Activated CD8-positive, alpha-beta memory T cell treated with anti-CD3 and anti-CD28 coated beads, Interleukin-2, amount 10 ng/mL, durations not matched to agents 7 days and 5 days (primary cell): ENCODE data around the gene B3GNT5. TPM values are rescaled to one million over a fixed set of nuclear protein-coding genes. Genes with fewer than 3 reads are reported as not detected.

ENCODE experiments used
- ATAC-seq: fragments of 150-1000 bp; cut with Tn5 transposase; one replicate; pipeline ENCODE4 v1.10.0; 2021; ENCODE audit warnings: moderate library complexity
- CTCF ChIA-PET: fragments of 350-600 bp; sonication (Branson Sonifier 250); formaldehyde crosslinking; loops from one replicate; lab custom pipeline; 2021; ENCODE audit warnings: antibody characterized with exemption; lab: Charles Lee
- DNase-seq: peaks from one replicate; pipeline ENCODE4 v3.0.0-alpha.2; 2020
- H3K27ac Mint-ChIP-seq: one replicate; pipeline ENCODE4 v1.8.0; 2021; ENCODE audit warnings: mild to moderate bottlenecking, mixed read lengths
- H3K27me3 Mint-ChIP-seq: one replicate; pipeline ENCODE4 v1.8.0; 2021; ENCODE audit warnings: mixed read lengths
- H3K36me3 Mint-ChIP-seq: one replicate; pipeline ENCODE4 v1.8.0; 2021; ENCODE audit warnings: mild to moderate bottlenecking, mixed read lengths
- H3K4me1 Mint-ChIP-seq: one replicate; pipeline ENCODE4 v1.8.0; 2021; ENCODE audit warnings: mixed read lengths
- H3K4me3 Mint-ChIP-seq: one replicate; pipeline ENCODE4 v1.8.0; 2021; ENCODE audit warnings: mild to moderate bottlenecking, moderate library complexity, mixed read lengths
- H3K9me3 Mint-ChIP-seq: one replicate; pipeline ENCODE4 v1.8.0; 2022; ENCODE audit warnings: low read depth, mixed read lengths
- total RNA-seq, 2 experiments: library from RNA; stranded (reverse); gene quantifications; one replicate each; pipeline ENCODE4 v1.2.3, GENCODE V29; 2021

The B3GNT5 gene
- 1 to 10 TPM in 1 of 2 experiments, under 1 TPM in 1; 0.26 to 1.3 TPM for total RNA-seq

GRCh38 chr3:183252973-183253527, at the start of gene B3GNT5:
Gene B3GNT5, plus strand, starts transcription at chr3:183253253. Its CDS starts 16,546 bp downstream, at chr3:183269799.
- H3K27me3 Mint-ChIP-seq, result peaks cover 32% of the 10 kb centered on the region
- peak within 1 kb of the TSS; percentile 64 for H3K4me3 Mint-ChIP-seq
- DNase-seq (no peak), ATAC-seq (peak; percentile 24)
- H3K9me3 Mint-ChIP-seq, result no peaks in the 10 kb centered on the region
- peaks cover 8% of the 10 kb centered on the region for H3K4me1 Mint-ChIP-seq
- H3K36me3 Mint-ChIP-seq, result peaks cover 5% of the 10 kb centered on the region
- CTCF ChIA-PET, result interaction anchor here (1.0 to 2.3 kb wide), 5 partner anchors 12 to 129 kb away, joined by 3 to 9 read pairs (median 4); no protein-coding TSS in a partner anchor
- no peak within 1 kb of the TSS for H3K27ac Mint-ChIP-seq

- CTCF ChIA-PET, result no interaction called here
- H3K4me1 Mint-ChIP-seq, result peaks cover 14% of the 10 kb centered on the region
- no peak for DNase-seq
- no peak for ATAC-seq
- no peak overlapping the region for H3K27ac Mint-ChIP-seq
- peaks cover 43% of the 10 kb centered on the region for H3K36me3 Mint-ChIP-seq
- no peaks in the 10 kb centered on the region for H3K27me3 Mint-ChIP-seq
- H3K4me3 Mint-ChIP-seq, result no peak overlapping the region
- H3K9me3 Mint-ChIP-seq, result peaks cover 10% of the 10 kb centered on the region
Observed at GRCh38 chr3:183203670-183204069, 49.4 kb upstream of the B3GNT5 start.

GRCh38 chr3:183208260-183208659, 44.8 kb upstream of the B3GNT5 start:
- peaks cover 52% of the 10 kb centered on the region for H3K36me3 Mint-ChIP-seq
- peaks cover 2% of the 10 kb centered on the region for H3K4me1 Mint-ChIP-seq
- DNase-seq (no peak), ATAC-seq (no peak)
- H3K4me3 Mint-ChIP-seq, result no peak overlapping the region
- CTCF ChIA-PET, result no interaction called here
- H3K27ac Mint-ChIP-seq, result no peak overlapping the region
- no peaks in the 10 kb centered on the region for H3K27me3 Mint-ChIP-seq
- peaks cover 13% of the 10 kb centered on the region for H3K9me3 Mint-ChIP-seq

GRCh38 chr3:183208800-183209199, 44.3 kb upstream of the B3GNT5 start:
- no peak for ATAC-seq
- Mint-ChIP-seq H3K9me3 (peaks cover 8% of the 10 kb centered on the region), H3K27ac (no peak overlapping the region), H3K4me1 (peaks cover 2% of the 10 kb centered on the region), H3K4me3 (no peak overlapping the region), H3K27me3 (no peaks in the 10 kb centered on the region), H3K36me3 (peaks cover 46% of the 10 kb centered on the region)
- CTCF ChIA-PET, result no interaction called here
- no peak for DNase-seq

- no peak overlapping the region for H3K27ac Mint-ChIP-seq
- no peak for ATAC-seq
- CTCF ChIA-PET, result no interaction called here
- peaks cover 2% of the 10 kb centered on the region for H3K4me1 Mint-ChIP-seq
- DNase-seq, result no peak
- H3K4me3 Mint-ChIP-seq, result no peak overlapping the region
- no peaks in the 10 kb centered on the region for H3K27me3 Mint-ChIP-seq
- H3K9me3 Mint-ChIP-seq, result peaks cover 4% of the 10 kb centered on the region
- peaks cover 35% of the 10 kb centered on the region for H3K36me3 Mint-ChIP-seq
Observed at GRCh38 chr3:183210341-183210740, 42.7 kb upstream of the B3GNT5 start.

GRCh38 chr3:183210862-183211341, 42.2 kb upstream of the B3GNT5 start:
- DNase-seq (no peak), ATAC-seq (no peak)
- CTCF ChIA-PET, result no interaction called here
- Mint-ChIP-seq H3K4me1 (peaks cover 2% of the 10 kb centered on the region), H3K36me3 (peaks cover 32% of the 10 kb centered on the region), H3K27me3 (no peaks in the 10 kb centered on the region), H3K4me3 (no peak overlapping the region), H3K9me3 (peaks cover 4% of the 10 kb centered on the region), H3K27ac (peak overlapping the region; percentile 39)

GRCh38 chr3:183211352-183211751, 41.7 kb upstream of the B3GNT5 start:
- Mint-ChIP-seq H3K4me1 (peaks cover 2% of the 10 kb centered on the region), H3K36me3 (peaks cover 30% of the 10 kb centered on the region), H3K27ac (no peak overlapping the region), H3K4me3 (no peak overlapping the region), H3K9me3 (peaks cover 4% of the 10 kb centered on the region), H3K27me3 (no peaks in the 10 kb centered on the region)
- ATAC-seq (no peak), DNase-seq (no peak)
- CTCF ChIA-PET, result no interaction called here

GRCh38 chr3:183212096-183212495, 41.0 kb upstream of the B3GNT5 start:
- ATAC-seq (no peak), DNase-seq (no peak)
- no peak overlapping the region for H3K27ac Mint-ChIP-seq
- peaks cover 4% of the 10 kb centered on the region for H3K9me3 Mint-ChIP-seq
- peaks cover 30% of the 10 kb centered on the region for H3K36me3 Mint-ChIP-seq
- no peak overlapping the region for H3K4me3 Mint-ChIP-seq
- H3K4me1 Mint-ChIP-seq, result peaks cover 2% of the 10 kb centered on the region
- CTCF ChIA-PET, result interaction anchor here (1.6 kb wide), 1 partner anchor 170 kb away, joined by 3 read pairs; no protein-coding TSS in a partner anchor
- H3K27me3 Mint-ChIP-seq, result no peaks in the 10 kb centered on the region

GRCh38 chr3:183212565-183212964, 40.5 kb upstream of the B3GNT5 start:
- H3K4me3 Mint-ChIP-seq, result no peak overlapping the region
- H3K9me3 Mint-ChIP-seq, result peaks cover 4% of the 10 kb centered on the region
- H3K27me3 Mint-ChIP-seq, result no peaks in the 10 kb centered on the region
- peaks cover 2% of the 10 kb centered on the region for H3K4me1 Mint-ChIP-seq
- CTCF ChIA-PET, result interaction anchor here (1.6 kb wide), 1 partner anchor 170 kb away, joined by 3 read pairs; no protein-coding TSS in a partner anchor
- H3K27ac Mint-ChIP-seq, result no peak overlapping the region
- ATAC-seq (no peak), DNase-seq (no peak)
- H3K36me3 Mint-ChIP-seq, result peaks cover 30% of the 10 kb centered on the region

GRCh38 chr3:183213415-183214276, 39.4 kb upstream of the B3GNT5 start:
- no peaks in the 10 kb centered on the region for H3K27me3 Mint-ChIP-seq
- no peak overlapping the region for H3K4me3 Mint-ChIP-seq
- H3K36me3 Mint-ChIP-seq, result peaks cover 26% of the 10 kb centered on the region
- H3K27ac Mint-ChIP-seq, result no peak overlapping the region
- peaks cover 4% of the 10 kb centered on the region for H3K4me1 Mint-ChIP-seq
- DNase-seq (no peak), ATAC-seq (no peak)
- peaks cover 4% of the 10 kb centered on the region for H3K9me3 Mint-ChIP-seq
- CTCF ChIA-PET, result interaction anchor here (1.6 kb wide), 1 partner anchor 169 kb away, joined by 3 read pairs; no protein-coding TSS in a partner anchor

GRCh38 chr3:183214277-183214612, 38.8 kb upstream of the B3GNT5 start:
- Mint-ChIP-seq H3K27ac (no peak overlapping the region), H3K27me3 (no peaks in the 10 kb centered on the region), H3K36me3 (peaks cover 22% of the 10 kb centered on the region), H3K9me3 (peaks cover 4% of the 10 kb centered on the region), H3K4me3 (no peak overlapping the region), H3K4me1 (peaks cover 8% of the 10 kb centered on the region)
- ATAC-seq (no peak), DNase-seq (no peak)
- CTCF ChIA-PET, result no interaction called here

GRCh38 chr3:183215591-183216202, 37.4 kb upstream of the B3GNT5 start:
- no peak overlapping the region for H3K4me3 Mint-ChIP-seq
- peaks cover 8% of the 10 kb centered on the region for H3K4me1 Mint-ChIP-seq
- H3K27ac Mint-ChIP-seq, result no peak overlapping the region
- H3K27me3 Mint-ChIP-seq, result no peaks in the 10 kb centered on the region
- no peak for ATAC-seq
- peaks cover 11% of the 10 kb centered on the region for H3K36me3 Mint-ChIP-seq
- CTCF ChIA-PET, result interaction anchor here (0.6 kb wide), 1 partner anchor 10 kb away, joined by 3 read pairs; no protein-coding TSS in a partner anchor
- H3K9me3 Mint-ChIP-seq, result peaks cover 3% of the 10 kb centered on the region
- DNase-seq, result no peak

- no peak for DNase-seq
- ATAC-seq, result no peak
- CTCF ChIA-PET, result interaction anchor here (1.4 kb wide), 1 partner anchor 164 kb away, joined by 6 read pairs; no protein-coding TSS in a partner anchor
- H3K36me3 Mint-ChIP-seq, result no peaks in the 10 kb centered on the region
- H3K9me3 Mint-ChIP-seq, result no peaks in the 10 kb centered on the region
- no peak overlapping the region for H3K27ac Mint-ChIP-seq
- H3K4me3 Mint-ChIP-seq, result no peak overlapping the region
- peaks cover 7% of the 10 kb centered on the region for H3K4me1 Mint-ChIP-seq
- H3K27me3 Mint-ChIP-seq, result no peaks in the 10 kb centered on the region
Observed at GRCh38 chr3:183217548-183218332, 35.3 kb upstream of the B3GNT5 start.
